Measurements from ENCODE around the gene ADAM23. TPM values are rescaled to one million over a fixed set of nuclear protein-coding genes. Genes with fewer than 3 reads are reported as not detected.

Gene ADAM23
- total and polyA plus RNA-seq, 12 donors = 4.5 to 33.9 (median 6.7) TPM

GRCh38 chr2:206442474-206442832 lies 879 bp upstream of the ADAM23 start:
- TF ChIP-seq, protein P1, sequence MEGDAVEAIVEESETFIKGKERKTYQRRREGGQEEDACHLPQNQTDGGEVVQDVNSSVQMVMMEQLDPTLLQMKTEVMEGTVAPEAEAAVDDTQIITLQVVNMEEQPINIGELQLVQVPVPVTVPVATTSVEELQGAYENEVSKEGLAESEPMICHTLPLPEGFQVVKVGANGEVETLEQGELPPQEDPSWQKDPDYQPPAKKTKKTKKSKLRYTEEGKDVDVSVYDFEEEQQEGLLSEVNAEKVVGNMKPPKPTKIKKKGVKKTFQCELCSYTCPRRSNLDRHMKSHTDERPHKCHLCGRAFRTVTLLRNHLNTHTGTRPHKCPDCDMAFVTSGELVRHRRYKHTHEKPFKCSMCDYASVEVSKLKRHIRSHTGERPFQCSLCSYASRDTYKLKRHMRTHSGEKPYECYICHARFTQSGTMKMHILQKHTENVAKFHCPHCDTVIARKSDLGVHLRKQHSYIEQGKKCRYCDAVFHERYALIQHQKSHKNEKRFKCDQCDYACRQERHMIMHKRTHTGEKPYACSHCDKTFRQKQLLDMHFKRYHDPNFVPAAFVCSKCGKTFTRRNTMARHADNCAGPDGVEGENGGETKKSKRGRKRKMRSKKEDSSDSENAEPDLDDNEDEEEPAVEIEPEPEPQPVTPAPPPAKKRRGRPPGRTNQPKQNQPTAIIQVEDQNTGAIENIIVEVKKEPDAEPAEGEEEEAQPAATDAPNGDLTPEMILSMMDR (IDR thresholded peaks at IDR 0.05) = no peak
- no peak for TF ChIP-seq POLR2A (IDR thresholded peaks at IDR 0.05)
- peak in 2 of 7 donors; percentile 15 to 16 for DNase-seq
- Histone ChIP-seq H3K27ac (peak overlapping the region in 1 of 5 donors; percentile 23), H3K27me3 (peaks cover 8% of the 10 kb centered on the region), H3K9me3 (replicated peaks in 1 of 3) (no peaks in the 10 kb centered on the region), H3K4me3 (peak overlapping the region in 1 of 4 donors; percentile 67), H3K4me1 (replicated peaks in 1 of 2) (peaks cover 6 to 19% of the 10 kb centered on the region in 2 donors), H3K36me3 (replicated peaks in 1 of 2) (no peaks in the 10 kb centered on the region)
- 8 to 12% (median 10%) methylated on average over 10 of the region's 10 CpGs for WGBS, 4 donors
- intact Hi-C loops (cut with DNase I) = no loop called here

- Histone ChIP-seq H3K4me1 (replicated peaks in 1 of 2) (peaks cover 6 to 14% of the 10 kb centered on the region in 2 donors), H3K4me3 (peak overlapping the region in 2 of 4 donors; percentile 23 to 67), H3K27ac (peak overlapping the region in 1 of 5 donors; percentile 63), H3K36me3 (replicated peaks in 1 of 2) (no peaks in the 10 kb centered on the region), H3K27me3 (peaks cover 8% of the 10 kb centered on the region), H3K9me3 (replicated peaks in 1 of 3) (no peaks in the 10 kb centered on the region)
- peak in 4 of 7 donors; percentile 16 to 31 (median 28) for DNase-seq
- intact Hi-C loops (cut with DNase I) = no loop called here
- WGBS, 4 donors = 3 to 9% (median 4%) methylated on average over 33 to 77 of the region's 77 CpGs
- no peak for TF ChIP-seq POLR2A (IDR thresholded peaks at IDR 0.05)
- TF ChIP-seq, protein P1 (IDR thresholded peaks at IDR 0.05) = no peak
Observed at GRCh38 chr2:206443735-206444527, 599 bp downstream of the ADAM23 start.

- 92 to 97% (median 95%) methylated on average over 2 of the region's 2 CpGs for WGBS, 4 donors
- Histone ChIP-seq H3K27ac (no peak overlapping the region), H3K36me3 (replicated peaks in 1 of 2) (no peaks in the 10 kb centered on the region), H3K4me1 (replicated peaks in 1 of 2) (peaks cover 6 to 14% of the 10 kb centered on the region in 2 donors), H3K27me3 (peaks cover 4% of the 10 kb centered on the region), H3K4me3 (no peak overlapping the region), H3K9me3 (replicated peaks in 1 of 3) (no peaks in the 10 kb centered on the region)
- DNase-seq = no peak
- intact Hi-C loops (cut with DNase I) = no loop called here
- TF ChIP-seq POLR2A (IDR thresholded peaks at IDR 0.05) = no peak
- TF ChIP-seq, protein P1 (IDR thresholded peaks at IDR 0.05) = no peak
Observed at GRCh38 chr2:206445948-206446347, 2.6 kb downstream of the ADAM23 start.

- DNase-seq = no peak
- WGBS, 4 donors = 78 to 92% (median 86%) methylated on average over 1 of the region's 1 CpG
- no peak for TF ChIP-seq POLR2A (IDR thresholded peaks at IDR 0.05)
- TF ChIP-seq, protein P1 (IDR thresholded peaks at IDR 0.05) = no peak
Observed at GRCh38 chr2:206452242-206452641, 8.9 kb downstream of the ADAM23 start.

More at GRCh38 chr2:206452242-206452641, 8.9 kb downstream of the ADAM23 start:
- H3K36me3 ChIP-seq (replicated peaks in 1 of 2) = no peaks in the 10 kb centered on the region
- no peaks in the 10 kb centered on the region for H3K4me1 ChIP-seq (replicated peaks in 1 of 2)
- intact Hi-C loops (cut with DNase I) = no loop called here
- no peaks in the 10 kb centered on the region for H3K27me3 ChIP-seq
- no peak overlapping the region for H3K4me3 ChIP-seq
- H3K9me3 ChIP-seq (replicated peaks in 1 of 3) = no peaks in the 10 kb centered on the region
- H3K27ac ChIP-seq = no peak overlapping the region

Data from adrenal gland (tissue), 12 donors.